Nephron progenitor cell (in vitro differentiated cells): ENCODE results near the gene MTREX.

Source experiments
- DNase-seq: peaks from one replicate; pipeline ENCODE4 v3.0.0; 2021
- H3K27ac Mint-ChIP-seq: 2 replicates; pipeline ENCODE4 v1.8.0; 2021; ENCODE audit warnings: mild to moderate bottlenecking, moderate library complexity, mixed read lengths
- H3K27me3 Mint-ChIP-seq: 2 replicates; pipeline ENCODE4 v1.8.0; 2021; ENCODE audit warnings: mild to moderate bottlenecking, low read depth, mixed read lengths; ENCODE audit not compliant: poor library complexity
- H3K36me3 Mint-ChIP-seq: 2 replicates; pipeline ENCODE4 v1.8.0; 2021; ENCODE audit warnings: low read depth, mixed read lengths
- H3K4me1 Mint-ChIP-seq: 2 replicates; pipeline ENCODE4 v1.8.0; 2021; ENCODE audit warnings: mixed read lengths
- H3K4me3 Mint-ChIP-seq: 2 replicates; pipeline ENCODE4 v1.8.0; 2021; ENCODE audit warnings: mild to moderate bottlenecking, moderate library complexity, mixed read lengths
- H3K9me3 Mint-ChIP-seq: 2 replicates; pipeline ENCODE4 v1.8.0; 2021; ENCODE audit warnings: mild to moderate bottlenecking, moderate library complexity, mixed read lengths
- TF ChIP-seq, protein P1 (sequence below): fragments of 200-600 bp; sonication (generic); IDR thresholded peaks from 2 replicates; pipeline ENCODE4 v1.5.0; 2021; ENCODE audit warnings: antibody characterized with exemption

MTREX gene

GRCh38 chr5:55421074-55421529 is 113.3 kb downstream of the MTREX start:
- H3K36me3 Mint-ChIP-seq = peaks cover 69% of the 10 kb centered on the region
- no peaks in the 10 kb centered on the region for H3K27me3 Mint-ChIP-seq
- TF ChIP-seq, protein P1, sequence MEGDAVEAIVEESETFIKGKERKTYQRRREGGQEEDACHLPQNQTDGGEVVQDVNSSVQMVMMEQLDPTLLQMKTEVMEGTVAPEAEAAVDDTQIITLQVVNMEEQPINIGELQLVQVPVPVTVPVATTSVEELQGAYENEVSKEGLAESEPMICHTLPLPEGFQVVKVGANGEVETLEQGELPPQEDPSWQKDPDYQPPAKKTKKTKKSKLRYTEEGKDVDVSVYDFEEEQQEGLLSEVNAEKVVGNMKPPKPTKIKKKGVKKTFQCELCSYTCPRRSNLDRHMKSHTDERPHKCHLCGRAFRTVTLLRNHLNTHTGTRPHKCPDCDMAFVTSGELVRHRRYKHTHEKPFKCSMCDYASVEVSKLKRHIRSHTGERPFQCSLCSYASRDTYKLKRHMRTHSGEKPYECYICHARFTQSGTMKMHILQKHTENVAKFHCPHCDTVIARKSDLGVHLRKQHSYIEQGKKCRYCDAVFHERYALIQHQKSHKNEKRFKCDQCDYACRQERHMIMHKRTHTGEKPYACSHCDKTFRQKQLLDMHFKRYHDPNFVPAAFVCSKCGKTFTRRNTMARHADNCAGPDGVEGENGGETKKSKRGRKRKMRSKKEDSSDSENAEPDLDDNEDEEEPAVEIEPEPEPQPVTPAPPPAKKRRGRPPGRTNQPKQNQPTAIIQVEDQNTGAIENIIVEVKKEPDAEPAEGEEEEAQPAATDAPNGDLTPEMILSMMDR = no peak
- peaks cover 16% of the 10 kb centered on the region for H3K4me1 Mint-ChIP-seq
- H3K9me3 Mint-ChIP-seq = no peaks in the 10 kb centered on the region
- H3K27ac Mint-ChIP-seq = no peak overlapping the region
- H3K4me3 Mint-ChIP-seq = no peak overlapping the region
- DNase-seq = no peak

DNA sequence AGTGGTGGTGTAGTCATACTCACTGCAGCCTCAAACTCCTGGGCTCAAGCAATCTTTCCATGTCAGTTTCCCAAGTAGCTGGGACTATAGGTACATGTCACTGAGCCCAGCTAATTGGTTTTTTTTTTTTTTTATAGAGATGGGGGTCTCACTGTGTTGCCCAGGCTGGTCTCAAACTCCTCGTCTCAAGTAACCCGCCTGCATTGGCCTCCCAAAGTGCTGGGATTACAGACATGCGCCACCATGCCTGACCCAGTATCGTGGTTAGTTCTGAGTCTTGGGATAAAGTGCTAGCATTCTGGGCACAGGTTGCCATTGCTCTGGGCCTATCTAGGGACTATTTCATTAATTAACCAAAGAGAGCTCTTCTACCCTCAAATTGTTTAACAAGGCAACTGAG is 118.7 kb downstream of the MTREX start:
- Mint-ChIP-seq H3K27me3 (peaks cover 5% of the 10 kb centered on the region), H3K9me3 (peaks cover 28% of the 10 kb centered on the region), H3K4me3 (no peak overlapping the region), H3K4me1 (no peaks in the 10 kb centered on the region), H3K36me3 (peaks cover 93% of the 10 kb centered on the region), H3K27ac (no peak overlapping the region)
- no peak for DNase-seq
- TF ChIP-seq, protein P1 = no peak

DNA sequence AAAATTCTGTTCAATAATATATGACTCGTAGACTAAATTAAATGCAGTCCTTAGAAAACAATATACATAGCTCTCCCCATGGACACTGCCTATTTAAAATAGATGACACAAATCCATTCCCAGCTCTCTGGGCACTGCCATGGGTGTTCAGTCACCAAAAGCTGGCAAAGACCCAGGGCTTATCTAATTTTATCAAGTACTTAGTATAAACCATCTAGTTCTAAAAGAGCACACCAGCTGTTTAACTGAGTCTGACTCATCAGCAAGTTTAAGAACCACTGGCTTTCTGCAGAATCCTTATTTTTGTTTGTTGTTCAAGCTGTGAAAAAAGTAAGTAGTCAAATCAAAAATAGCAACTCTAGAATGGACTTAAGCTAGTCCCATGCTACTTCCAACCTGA is 119.4 kb downstream of the MTREX start:
- Mint-ChIP-seq H3K4me3 (no peak overlapping the region), H3K36me3 (peaks cover 96% of the 10 kb centered on the region), H3K27ac (no peak overlapping the region), H3K4me1 (no peaks in the 10 kb centered on the region), H3K9me3 (peaks cover 35% of the 10 kb centered on the region), H3K27me3 (peaks cover 5% of the 10 kb centered on the region)
- TF ChIP-seq, protein P1 = no peak
- DNase-seq = no peak

DNA sequence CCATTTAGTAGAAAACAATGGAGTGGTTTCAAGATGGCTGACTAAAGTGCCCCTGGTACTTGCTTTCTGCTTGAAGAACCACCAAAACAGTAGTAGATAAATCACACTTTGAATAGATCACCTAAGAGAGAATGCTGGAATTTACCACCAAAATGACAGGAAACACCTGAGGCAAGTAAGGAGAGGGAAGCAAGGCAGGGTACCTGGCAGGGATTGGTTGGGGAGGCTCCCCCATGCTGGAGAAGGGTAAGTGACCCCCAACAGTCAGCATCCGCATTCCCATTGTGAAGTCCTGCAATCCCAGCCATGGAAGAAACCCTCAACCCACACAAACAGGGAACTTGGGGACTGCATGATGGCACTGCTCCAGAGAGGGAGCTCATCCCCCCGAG is 121.4 kb downstream of the MTREX start:
- H3K9me3 Mint-ChIP-seq = peaks cover 55% of the 10 kb centered on the region
- H3K27me3 Mint-ChIP-seq = peaks cover 5% of the 10 kb centered on the region
- no peak for DNase-seq
- H3K27ac Mint-ChIP-seq = no peak overlapping the region
- H3K36me3 Mint-ChIP-seq = peaks cover 97% of the 10 kb centered on the region
- TF ChIP-seq, protein P1 = no peak
- H3K4me3 Mint-ChIP-seq = no peak overlapping the region
- no peaks in the 10 kb centered on the region for H3K4me1 Mint-ChIP-seq

DNA sequence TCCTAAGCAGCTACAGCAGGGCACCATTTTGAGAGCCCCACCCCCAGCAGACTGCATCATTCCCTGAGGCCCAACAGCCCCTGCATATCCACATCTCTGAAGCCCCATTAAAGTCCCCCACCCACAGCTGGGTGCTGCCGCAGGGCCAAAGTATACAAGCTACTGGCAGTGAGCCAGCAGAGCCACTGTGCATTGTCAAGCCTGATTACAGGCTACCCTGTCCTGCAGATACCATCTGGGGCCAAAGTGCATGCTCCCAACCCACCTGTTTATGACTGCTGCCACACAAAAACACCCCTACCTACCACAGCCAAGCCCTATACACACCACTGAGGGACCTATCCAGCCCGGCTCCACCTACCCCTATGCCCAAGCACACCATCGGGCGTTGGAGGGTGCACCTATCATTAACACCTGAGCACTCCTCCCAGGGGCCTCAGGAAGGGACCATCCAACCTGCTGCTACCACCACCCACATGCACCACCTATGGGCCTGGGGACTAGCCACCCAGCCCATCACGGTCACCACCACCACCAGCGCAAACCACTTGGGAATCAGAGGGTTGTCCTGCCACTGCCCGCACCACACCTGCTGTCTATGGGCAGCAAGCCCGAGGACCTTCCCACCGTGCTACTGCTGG is 121.9 kb downstream of the MTREX start:
- peaks cover 98% of the 10 kb centered on the region for H3K36me3 Mint-ChIP-seq
- no peak for DNase-seq
- H3K9me3 Mint-ChIP-seq = peaks cover 60% of the 10 kb centered on the region
- no peaks in the 10 kb centered on the region for H3K4me1 Mint-ChIP-seq
- H3K4me3 Mint-ChIP-seq = no peak overlapping the region
- H3K27me3 Mint-ChIP-seq = peaks cover 5% of the 10 kb centered on the region
- H3K27ac Mint-ChIP-seq = no peak overlapping the region
- TF ChIP-seq, protein P1 = no peak

- H3K27me3 Mint-ChIP-seq = peaks cover 5% of the 10 kb centered on the region
- H3K27ac Mint-ChIP-seq = no peak overlapping the region
- DNase-seq = no peak
- peaks cover 78% of the 10 kb centered on the region for H3K9me3 Mint-ChIP-seq
- TF ChIP-seq, protein P1 = no peak
- peaks cover under 1% of the 10 kb centered on the region for H3K4me1 Mint-ChIP-seq
- H3K4me3 Mint-ChIP-seq = no peak overlapping the region
- peaks cover 97% of the 10 kb centered on the region for H3K36me3 Mint-ChIP-seq
These were observed 124.8 kb downstream of the MTREX start for GRCh38 chr5:55432549-55432948.
